ENCODE measurements around the gene SLC22A17.

DNA sequence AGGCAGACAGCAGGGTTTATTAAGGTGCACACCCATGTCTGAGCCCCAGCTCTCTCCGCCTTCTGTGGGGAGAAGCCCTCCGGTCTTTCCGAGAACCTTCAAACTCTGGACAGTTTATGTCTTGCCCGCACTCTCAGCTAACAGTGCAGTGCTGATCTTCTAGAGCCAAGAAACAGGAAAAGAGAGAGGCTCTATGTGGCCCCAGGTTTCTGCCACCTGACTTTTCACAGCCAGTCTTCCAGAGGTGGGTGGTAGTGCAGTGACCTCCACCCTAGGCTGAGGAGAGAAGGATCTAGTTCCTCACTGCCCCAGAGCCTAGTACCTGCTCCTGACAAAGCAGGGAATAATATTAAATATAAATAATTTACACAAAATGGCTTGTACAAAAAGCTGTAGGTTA, 4.0 kb upstream of the SLC22A17 start:
- TF ChIP-seq, protein P1, sequence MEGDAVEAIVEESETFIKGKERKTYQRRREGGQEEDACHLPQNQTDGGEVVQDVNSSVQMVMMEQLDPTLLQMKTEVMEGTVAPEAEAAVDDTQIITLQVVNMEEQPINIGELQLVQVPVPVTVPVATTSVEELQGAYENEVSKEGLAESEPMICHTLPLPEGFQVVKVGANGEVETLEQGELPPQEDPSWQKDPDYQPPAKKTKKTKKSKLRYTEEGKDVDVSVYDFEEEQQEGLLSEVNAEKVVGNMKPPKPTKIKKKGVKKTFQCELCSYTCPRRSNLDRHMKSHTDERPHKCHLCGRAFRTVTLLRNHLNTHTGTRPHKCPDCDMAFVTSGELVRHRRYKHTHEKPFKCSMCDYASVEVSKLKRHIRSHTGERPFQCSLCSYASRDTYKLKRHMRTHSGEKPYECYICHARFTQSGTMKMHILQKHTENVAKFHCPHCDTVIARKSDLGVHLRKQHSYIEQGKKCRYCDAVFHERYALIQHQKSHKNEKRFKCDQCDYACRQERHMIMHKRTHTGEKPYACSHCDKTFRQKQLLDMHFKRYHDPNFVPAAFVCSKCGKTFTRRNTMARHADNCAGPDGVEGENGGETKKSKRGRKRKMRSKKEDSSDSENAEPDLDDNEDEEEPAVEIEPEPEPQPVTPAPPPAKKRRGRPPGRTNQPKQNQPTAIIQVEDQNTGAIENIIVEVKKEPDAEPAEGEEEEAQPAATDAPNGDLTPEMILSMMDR (optimal IDR thresholded peaks at IDR 0.05 in 1 of 3, IDR thresholded peaks at IDR 0.05 in 1 of 3, conservative IDR thresholded peaks at IDR 0.05 in 1 of 3; ENCODE audit: extremely low read depth in 1 of 3, insufficient read depth in 2 of 3, low read length in 3 of 3): no peak
- no peak for TF ChIP-seq EZH2 (IDR thresholded peaks at IDR 0.05; ENCODE audit: low read length)
